C4-2B (cell line): ENCODE results near the gene TPRA1.

Experiments
- CTCF ChIP-seq: fragments of 450-650 bp; conservative IDR thresholded peaks from 2 replicates; pipeline ENCODE4 v1.5.1; 2017; ENCODE audit warnings: mild to moderate bottlenecking
- ZFX ChIP-seq: fragments of 450-650 bp; IDR thresholded peaks from 2 replicates; pipeline ENCODE4 v1.6.1; 2017

GRCh38 chr3:127604546-127605165, 14.1 kb upstream of the TPRA1 start:
- TF ChIP-seq CTCF, result no peak
- TF ChIP-seq ZFX, result no peak
